Measurements from ENCODE around the gene DHTKD1.

DNA sequence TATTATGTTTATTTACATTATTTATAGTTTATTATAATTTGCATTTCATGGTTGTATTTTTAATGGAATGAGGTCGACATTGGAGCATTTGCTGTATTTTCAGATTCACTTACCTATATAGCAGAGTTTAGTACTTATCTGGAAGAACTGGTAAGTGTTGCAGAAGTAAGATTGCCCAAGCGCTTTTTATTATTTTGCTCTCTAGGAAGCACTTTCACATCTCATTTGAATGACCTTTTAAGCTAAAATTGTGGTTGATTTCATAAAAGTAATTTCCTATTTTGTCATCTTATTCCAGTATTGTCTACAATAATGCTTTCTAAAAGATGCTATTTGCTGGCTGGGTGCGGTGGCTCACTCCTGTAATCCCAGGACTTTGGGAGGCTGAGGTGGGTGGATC, 89.4 kb downstream of the DHTKD1 start:
- TF ChIP-seq, protein P1, sequence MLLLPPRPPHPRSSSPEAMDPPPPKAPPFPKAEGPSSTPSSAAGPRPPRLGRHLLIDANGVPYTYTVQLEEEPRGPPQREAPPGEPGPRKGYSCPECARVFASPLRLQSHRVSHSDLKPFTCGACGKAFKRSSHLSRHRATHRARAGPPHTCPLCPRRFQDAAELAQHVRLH (tag by site-specific recombination; IDR thresholded peaks at IDR 0.05), result no peak
- TF ChIP-seq, protein P2, sequence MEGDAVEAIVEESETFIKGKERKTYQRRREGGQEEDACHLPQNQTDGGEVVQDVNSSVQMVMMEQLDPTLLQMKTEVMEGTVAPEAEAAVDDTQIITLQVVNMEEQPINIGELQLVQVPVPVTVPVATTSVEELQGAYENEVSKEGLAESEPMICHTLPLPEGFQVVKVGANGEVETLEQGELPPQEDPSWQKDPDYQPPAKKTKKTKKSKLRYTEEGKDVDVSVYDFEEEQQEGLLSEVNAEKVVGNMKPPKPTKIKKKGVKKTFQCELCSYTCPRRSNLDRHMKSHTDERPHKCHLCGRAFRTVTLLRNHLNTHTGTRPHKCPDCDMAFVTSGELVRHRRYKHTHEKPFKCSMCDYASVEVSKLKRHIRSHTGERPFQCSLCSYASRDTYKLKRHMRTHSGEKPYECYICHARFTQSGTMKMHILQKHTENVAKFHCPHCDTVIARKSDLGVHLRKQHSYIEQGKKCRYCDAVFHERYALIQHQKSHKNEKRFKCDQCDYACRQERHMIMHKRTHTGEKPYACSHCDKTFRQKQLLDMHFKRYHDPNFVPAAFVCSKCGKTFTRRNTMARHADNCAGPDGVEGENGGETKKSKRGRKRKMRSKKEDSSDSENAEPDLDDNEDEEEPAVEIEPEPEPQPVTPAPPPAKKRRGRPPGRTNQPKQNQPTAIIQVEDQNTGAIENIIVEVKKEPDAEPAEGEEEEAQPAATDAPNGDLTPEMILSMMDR (tag by site-specific recombination; IDR thresholded peaks at IDR 0.05), result no peak
- no peak for TF ChIP-seq PRDM1 (tag by site-specific recombination; IDR thresholded peaks at IDR 0.05)
- TF ChIP-seq, protein P3, sequence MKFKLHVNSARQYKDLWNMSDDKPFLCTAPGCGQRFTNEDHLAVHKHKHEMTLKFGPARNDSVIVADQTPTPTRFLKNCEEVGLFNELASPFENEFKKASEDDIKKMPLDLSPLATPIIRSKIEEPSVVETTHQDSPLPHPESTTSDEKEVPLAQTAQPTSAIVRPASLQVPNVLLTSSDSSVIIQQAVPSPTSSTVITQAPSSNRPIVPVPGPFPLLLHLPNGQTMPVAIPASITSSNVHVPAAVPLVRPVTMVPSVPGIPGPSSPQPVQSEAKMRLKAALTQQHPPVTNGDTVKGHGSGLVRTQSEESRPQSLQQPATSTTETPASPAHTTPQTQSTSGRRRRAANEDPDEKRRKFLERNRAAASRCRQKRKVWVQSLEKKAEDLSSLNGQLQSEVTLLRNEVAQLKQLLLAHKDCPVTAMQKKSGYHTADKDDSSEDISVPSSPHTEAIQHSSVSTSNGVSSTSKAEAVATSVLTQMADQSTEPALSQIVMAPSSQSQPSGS (tag by site-specific recombination; IDR thresholded peaks at IDR 0.05; ENCODE audit: low read depth), result no peak
- TF ChIP-seq ZNF433 (tag by site-specific recombination; IDR thresholded peaks at IDR 0.05; ENCODE audit: low read depth), result no peak
